8988T (cell line): ENCODE results near the gene CIB1.
"Not testable (repeated sequence)": the region's sequence is repeated elsewhere in the genome, so short reads cannot be mapped to it uniquely, and the experiment has no call there.

ENCODE experiments used
- DNase-seq: peaks from one replicate; pipeline ENCODE4 v3.0.0; 2011

Gene CIB1

DNA sequence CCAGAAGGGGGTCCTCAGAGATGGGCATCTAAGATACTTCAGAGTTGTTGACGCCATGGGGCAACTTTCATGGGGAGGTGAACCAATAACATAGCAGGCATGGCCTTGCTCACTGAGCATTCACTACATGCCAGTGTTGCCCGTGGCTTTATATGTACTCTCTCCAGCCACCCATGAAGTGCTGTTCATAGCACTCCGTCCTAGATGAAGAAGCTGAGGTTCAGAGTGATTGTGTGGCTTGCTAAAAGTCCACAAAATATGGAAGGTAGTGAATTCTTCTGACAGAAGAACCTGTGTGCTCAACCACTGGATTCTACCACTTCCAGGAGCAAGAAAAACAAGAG lies 42.4 kb downstream of the CIB1 start:
- DNase-seq: no peak

DNA sequence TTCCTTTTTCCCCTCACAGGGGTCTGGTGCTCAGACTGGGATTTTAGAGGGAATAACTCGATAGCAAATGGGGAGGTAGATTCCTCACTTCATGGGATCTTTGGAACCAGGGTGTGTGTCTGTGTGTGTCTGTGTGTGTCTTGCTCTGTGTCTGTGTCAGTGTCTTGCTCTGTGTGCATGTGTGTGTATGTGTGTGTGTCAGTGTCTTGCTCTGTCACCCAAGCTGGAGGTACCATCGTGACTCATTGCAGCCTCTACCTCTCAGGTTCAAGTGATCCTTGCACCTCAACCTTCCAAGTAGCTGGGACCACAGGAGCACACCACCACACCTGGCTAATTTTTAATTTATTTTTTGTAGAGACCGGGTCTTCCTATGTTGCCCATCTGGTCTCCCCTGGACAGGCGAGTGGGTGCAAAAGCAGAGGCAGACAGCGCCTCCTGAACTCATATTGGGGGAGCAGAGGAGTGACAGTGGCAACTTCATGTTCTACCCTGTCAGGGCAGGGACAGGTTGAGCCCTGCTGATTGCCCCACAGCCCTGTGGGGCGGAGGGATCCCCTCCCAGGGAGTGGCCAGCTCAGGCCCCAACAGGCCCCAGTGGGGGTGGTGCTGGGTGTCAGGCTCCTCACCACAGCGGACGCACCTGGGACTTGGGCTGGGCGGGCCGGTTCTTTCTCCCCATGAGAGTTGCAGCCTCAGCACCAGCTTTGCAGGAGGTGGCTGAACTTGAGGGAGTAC lies 43.0 kb downstream of the CIB1 start:
- no peak for DNase-seq

DNA sequence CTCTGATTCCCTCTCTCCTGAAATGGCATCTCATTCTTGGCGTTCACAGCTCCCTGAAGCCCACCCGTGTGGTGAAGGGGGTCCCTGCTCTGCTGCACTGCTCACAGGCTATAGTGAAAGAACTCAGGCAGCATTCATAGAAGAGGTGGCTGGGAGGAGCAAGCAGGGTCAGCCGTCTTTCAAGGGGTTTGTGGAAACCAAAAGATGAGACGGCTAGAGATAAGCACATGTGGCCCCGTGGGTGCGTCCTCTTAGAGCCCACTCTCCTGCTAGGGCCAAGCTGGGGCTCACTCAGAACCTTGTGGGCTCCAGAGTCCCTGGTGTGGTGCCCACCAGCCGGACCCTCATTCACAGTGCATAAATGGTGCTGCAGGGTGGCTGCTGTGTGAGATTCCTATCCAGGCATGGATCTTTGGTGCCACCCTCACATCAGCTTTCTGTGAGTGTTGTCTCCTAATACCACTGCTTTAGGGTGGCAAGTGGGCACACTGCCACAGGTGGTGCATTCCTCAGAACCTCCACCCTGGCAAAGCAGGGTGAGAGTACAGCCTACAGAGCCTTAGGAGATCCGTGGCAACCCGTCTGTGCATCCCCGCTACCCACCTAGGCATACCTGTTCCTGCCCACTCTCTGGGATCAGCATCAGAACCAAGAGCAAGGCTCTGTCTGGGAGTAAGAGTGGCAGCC lies 43.8 kb downstream of the CIB1 start:
- no peak for DNase-seq

DNA sequence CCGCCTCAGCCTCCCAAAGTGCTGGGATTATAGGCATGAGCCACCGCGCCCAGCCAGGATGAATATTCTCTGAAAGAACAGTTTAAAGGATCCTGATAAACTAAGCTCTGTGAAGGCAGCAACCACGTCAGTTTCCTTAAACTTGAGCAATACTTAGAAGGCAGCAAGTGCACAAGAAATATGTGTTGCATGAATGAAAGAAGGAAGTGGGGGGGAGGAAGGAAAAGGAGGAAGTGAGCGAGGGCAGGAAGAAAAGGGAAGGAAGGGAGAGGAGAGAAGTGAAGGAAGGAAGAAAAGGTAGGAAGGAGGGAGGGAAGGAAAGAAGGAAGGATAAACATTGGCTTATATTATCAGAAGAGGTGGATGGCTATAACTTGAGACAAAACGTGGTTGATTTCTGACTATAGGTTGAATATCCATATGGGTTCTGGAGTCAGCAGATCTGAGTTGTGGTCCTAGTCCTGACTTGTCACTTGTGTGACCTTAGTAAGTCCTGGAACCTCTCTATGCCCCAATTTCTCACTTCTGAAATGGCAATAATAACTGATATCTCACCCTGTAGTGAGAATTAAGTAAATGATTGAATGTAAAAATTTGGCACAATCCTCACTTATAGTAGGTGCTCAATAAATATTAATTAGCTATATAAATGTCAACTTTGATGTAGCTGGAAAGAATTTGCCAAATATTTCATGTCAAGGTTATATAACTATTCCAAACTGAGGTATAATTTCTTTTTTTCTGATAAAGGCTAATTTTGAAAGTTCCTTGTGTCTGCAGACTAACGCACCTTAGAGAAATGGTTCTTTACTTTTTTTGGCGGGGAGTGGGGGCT lies 44.6 kb downstream of the CIB1 start:
- DNase-seq: no peak

DNA sequence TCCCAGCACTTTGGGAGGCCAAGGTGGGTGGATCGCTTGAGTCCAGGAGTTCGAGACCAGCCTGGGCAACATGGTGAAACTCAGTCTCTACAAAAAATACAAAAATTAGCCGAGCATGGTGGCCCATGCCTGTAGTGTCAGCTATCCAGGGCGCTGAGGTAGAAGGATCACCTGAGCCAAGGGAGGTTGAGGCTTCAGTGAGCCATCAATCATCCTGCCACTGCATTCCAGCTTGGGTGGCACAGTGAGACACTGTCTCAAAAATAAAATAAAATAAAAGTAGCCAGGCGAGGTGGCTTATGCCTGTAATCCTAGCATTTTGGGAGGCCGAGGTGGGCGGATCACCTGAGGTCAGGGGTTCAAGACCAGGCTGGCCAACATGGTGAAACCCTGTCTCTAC lies 45.7 kb downstream of the CIB1 start:
- not testable (repeated sequence) for DNase-seq

DNA sequence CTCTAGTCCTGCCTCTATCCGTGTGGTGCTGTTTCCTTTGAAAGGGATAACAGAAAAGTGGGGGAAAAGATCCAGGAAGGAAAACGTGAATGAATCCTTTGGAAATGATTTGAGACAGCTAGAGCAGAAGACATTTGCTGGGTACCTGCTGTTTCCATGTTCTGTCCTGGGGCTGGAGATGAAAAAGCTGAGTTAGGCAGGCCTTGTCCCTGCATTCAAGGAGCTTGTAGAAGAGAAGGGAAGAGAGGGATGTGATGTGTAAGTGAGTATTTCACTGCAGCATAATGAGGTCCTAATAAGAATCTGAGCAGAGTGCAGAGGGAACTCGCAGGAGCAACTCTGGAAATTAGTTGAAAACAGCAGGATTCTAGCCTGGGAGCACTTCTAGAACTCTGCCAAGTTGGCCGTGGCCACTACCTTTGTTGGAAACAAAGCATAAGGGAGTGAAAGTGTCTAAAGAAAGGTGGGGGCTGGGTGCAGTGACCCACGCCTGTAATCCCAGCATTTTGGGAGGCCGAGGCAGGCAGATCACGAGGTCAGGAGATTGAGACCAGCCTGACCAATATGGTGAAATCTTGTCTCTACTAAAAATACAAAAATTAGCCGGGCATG lies 46.4 kb downstream of the CIB1 start:
- no peak for DNase-seq

DNA sequence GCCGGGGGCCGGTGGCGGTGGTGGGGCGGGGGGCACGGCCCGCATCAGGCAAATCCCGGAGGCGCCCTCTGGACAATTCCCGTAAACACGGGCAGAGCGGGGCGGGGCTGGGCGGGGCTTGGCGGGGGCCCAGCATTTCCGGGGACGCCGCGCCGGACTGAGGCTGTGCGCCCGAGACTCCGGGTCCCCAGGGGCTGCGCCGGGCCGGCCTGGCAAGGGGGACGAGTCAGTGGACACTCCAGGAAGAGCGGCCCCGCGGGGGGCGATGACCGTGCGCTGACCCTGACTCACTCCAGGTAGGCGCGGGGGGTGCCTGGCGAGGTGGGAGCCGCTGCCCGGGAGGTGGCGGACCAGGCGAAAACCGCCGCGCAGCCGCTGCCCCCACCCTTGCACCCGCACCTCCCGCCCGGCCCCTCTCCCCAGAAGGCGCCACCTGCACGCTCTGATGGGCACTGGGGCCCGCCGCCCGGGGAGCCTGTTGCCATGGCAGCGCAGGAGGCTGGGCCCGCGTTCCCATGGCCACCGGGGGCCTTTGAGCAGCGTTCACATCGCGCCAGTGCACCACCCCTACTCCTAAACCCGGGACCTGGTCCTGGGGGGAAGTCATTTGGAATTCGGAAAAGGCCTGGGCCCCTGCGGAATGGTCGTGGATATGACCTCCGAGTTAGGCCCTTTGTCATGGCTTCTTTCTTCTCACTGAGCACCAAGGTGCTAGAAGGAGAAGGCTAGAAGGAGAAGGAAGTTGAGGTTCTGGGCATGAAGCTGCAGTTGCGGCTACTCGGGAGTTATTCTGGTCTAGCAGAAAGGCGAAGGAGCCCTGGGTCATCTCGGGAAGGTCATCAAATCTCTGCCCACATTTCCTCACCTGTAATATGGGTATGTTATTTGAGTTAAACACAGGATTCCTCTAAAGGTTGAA lies 48.7 kb downstream of the CIB1 start:
- peak; percentile 69 for DNase-seq

DNA sequence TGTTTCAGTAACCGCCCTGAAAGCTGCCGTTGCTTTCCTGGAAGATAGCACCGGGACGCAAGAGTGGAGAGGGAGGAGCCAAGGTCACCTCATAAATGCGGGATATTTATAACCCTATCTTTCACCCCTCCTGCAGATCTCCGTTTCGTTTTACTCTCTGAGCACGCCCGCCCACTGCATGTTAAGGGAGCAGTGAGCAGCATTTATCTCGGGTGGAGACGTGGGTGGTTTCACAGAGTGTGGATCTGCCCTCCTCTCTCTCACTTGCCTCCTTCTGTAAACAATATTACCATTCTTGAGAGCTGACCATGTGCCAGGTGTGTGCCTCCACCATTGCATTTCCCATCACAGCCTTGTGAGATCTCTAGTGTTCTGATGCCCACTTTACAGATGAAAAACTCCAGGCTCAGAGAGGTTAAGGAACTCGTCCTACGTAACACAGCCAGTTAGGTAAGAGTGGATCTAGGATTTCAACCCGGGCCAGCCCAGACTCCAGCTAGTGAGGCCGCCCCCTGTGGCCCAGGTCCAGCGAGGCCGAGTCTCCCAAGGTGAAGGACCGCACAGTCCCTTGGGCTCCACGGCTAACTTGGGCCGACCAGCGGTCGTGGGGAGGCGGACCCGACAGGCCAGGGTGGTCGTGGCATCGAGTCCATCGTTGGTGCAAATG lies 49.5 kb downstream of the CIB1 start:
- peak; percentile 44 for DNase-seq

DNA sequence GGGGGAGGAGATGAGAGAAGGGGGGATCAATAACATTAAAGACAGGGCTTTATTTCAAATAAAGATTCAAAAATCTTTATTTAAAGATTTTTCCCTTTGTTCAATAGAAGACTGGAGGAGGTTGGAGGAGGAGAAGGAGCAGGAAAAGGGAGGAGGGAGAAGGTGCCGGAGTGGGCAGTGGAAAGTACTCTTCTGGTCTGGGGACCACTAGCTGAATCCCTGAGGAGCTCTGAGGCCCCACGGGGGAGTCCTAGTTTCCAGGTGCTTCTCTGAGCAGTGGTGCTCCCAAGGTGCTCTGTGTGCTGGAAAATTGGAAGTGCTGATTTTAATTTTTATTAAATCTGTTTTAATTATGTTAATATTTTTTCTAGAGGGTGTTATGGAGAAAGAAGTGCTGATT lies 52.0 kb downstream of the CIB1 start:
- no peak for DNase-seq
